GM23248 (cell line): Measurements from ENCODE around the gene LGI4.

Experiments
- EZH2 ChIP-seq: fragments of 200-600 bp; sonication (generic); IDR thresholded peaks from 2 replicates; pipeline ENCODE4 v1.6.1; 2018; ENCODE audit warnings: antibody characterized with exemption, mild to moderate bottlenecking; ENCODE audit not compliant: insufficient read depth, poor library complexity, severe bottlenecking
- EZH2phosphoT487 ChIP-seq: fragments of 200-600 bp; sonication (generic); IDR thresholded peaks from 2 replicates; pipeline ENCODE4 v1.6.1; 2018; ENCODE audit warnings: antibody characterized with exemption, moderate library complexity, mild to moderate bottlenecking, low read depth; ENCODE audit not compliant: insufficient read depth

- TF ChIP-seq EZH2 (no peak), EZH2phosphoT487 (no peak)
Measured at GRCh38 chr19:35156673-35157014, 21.8 kb upstream of the LGI4 start.
